SK-N-SH (cell line): ENCODE data around the gene IL31RA.

Source experiments
- CTCF ChIP-seq: fragments of 200-600 bp; sonication (generic); IDR thresholded peaks from 2 replicates; pipeline ENCODE4 v1.6.1; 2017; ENCODE audit warnings: antibody characterized with exemption, mild to moderate bottlenecking, moderate library complexity
- GATA2 ChIP-seq: sonication (generic); formaldehyde crosslinking; IDR thresholded peaks from 2 replicates; pipeline ENCODE4 v1.5.0; 2020; ENCODE audit warnings: mild to moderate bottlenecking, missing genetic modification reagents
- TAF1 ChIP-seq: IDR thresholded peaks from 2 replicates; pipeline ENCODE4 v1.6.1; 2012; ENCODE audit warnings: low read depth, mild to moderate bottlenecking, low read length, moderate library complexity, borderline replicate concordance
- TF ChIP-seq, protein P1 (sequence below): IDR thresholded peaks from 2 replicates; pipeline ENCODE4 v1.4.0; 2012; ENCODE audit warnings: low read depth, borderline replicate concordance

DNA sequence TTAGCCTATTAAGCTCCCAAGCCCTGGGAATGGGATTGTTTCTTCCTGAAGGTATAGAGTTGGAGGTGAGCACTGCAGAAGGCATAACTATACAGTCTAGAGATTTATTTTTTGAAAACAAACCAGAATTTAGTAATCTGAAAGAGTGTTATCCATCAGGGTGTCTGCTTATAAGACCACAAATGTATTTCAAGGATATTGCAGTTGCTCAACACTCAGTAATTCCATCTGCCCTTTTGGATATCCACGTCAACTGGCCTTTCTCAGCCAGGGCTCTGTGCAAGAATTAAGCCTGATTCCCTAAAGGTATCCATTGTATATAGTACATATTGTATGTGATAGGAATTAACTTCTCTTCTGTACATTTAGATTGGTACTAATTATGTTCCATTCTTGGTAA is 15.0 kb upstream of the IL31RA start:
- no peak for TF ChIP-seq CTCF
- TF ChIP-seq GATA2 (CRISPR knock-in tag) = no peak
- TF ChIP-seq, protein P1, sequence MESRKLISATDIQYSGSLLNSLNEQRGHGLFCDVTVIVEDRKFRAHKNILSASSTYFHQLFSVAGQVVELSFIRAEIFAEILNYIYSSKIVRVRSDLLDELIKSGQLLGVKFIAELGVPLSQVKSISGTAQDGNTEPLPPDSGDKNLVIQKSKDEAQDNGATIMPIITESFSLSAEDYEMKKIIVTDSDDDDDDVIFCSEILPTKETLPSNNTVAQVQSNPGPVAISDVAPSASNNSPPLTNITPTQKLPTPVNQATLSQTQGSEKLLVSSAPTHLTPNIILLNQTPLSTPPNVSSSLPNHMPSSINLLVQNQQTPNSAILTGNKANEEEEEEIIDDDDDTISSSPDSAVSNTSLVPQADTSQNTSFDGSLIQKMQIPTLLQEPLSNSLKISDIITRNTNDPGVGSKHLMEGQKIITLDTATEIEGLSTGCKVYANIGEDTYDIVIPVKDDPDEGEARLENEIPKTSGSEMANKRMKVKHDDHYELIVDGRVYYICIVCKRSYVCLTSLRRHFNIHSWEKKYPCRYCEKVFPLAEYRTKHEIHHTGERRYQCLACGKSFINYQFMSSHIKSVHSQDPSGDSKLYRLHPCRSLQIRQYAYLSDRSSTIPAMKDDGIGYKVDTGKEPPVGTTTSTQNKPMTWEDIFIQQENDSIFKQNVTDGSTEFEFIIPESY = no peak
- TF ChIP-seq TAF1 = no peak
